NCI-H1694 (cell line): ENCODE data around the gene CALHM3.

Experiments used
- DNase-seq: peaks from one replicate; lab custom pipeline; 2025; lab: John Stamatoyannopoulos, UW

CALHM3 gene

DNA sequence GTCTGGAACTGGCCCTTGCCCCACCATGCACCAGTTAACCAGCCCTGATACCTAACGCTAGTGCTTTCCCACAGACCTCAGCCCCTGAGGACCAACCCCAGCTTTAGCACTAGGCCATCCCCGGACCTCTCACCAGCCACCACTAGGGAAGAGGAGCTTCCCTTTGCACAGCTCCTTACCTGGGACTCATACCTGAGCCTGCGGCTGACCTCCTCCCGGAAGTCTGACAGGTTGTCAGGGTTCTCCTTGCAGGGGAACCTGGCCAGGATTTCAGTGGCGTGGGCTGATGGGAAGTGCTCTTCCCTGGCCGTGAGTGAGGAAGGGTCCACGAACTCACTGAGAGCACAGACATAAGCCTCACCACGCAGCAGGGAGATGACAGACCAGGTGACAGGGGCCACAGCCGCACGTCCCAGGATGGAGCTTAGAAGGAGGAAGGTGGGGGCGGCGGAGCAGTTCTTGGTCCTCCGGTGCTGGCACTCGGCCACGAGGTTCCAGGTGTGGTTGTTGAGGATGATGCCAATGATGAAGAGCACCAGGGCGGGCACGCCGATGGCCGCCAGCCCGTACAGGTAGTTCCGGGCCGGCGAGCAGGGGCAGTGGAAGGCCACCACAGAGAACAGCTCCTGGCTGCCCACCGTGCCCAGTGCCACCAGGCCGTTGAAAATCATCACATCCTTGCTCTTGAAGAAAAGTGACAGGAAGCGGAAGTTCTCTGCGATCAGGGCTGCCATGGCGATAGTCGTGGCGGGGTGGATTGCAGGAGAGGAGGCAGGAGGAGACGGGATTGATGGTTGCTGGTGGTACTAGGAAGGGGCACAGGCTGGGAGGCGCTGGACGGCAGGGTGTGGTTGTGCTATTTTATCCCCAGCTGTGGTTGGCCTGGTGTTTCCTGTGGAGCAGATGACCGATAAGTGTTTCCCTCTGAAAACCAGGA, 29.6 kb downstream of the CALHM3 start:
- no peak for DNase-seq

DNA sequence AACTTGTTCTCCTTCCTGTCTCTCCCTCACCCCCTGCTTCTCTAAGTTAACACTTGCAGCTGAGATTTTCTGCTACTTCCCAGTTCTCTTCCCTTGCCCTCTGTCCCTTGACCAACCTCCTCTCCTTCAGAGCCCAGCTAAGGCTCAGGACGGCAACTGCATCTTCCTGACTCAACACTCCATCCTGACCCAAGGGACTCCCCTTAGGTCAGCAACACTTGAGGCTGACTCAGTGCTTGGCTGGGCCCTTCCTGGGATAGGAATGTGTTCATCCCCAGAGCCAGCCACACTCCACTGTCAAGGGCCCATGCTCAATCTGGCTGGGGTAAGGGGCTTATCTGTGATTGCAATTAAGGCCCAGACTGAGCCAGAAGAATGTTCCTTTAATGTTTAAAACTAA, 30.3 kb downstream of the CALHM3 start:
- DNase-seq: no peak

DNA sequence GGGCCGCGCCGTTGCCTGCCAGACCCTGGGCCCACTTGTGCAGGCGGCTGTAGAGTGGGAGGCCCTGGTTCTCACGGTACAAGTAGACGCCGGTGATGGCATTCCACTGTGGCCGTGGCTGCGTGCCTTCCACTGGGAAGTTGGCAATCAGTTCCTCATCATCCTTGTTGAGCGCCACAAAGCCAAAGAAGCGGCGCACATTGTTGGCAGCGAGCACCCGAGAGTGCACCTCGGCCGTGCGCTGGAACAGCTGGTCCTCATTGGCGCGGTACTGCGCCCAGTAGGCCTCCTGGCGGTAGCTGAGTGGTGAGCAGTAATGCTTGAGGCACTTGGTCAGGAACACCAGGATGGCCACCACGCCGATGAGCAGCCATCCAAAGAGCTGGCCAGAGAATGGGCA, 31.9 kb downstream of the CALHM3 start:
- DNase-seq: no peak

DNA sequence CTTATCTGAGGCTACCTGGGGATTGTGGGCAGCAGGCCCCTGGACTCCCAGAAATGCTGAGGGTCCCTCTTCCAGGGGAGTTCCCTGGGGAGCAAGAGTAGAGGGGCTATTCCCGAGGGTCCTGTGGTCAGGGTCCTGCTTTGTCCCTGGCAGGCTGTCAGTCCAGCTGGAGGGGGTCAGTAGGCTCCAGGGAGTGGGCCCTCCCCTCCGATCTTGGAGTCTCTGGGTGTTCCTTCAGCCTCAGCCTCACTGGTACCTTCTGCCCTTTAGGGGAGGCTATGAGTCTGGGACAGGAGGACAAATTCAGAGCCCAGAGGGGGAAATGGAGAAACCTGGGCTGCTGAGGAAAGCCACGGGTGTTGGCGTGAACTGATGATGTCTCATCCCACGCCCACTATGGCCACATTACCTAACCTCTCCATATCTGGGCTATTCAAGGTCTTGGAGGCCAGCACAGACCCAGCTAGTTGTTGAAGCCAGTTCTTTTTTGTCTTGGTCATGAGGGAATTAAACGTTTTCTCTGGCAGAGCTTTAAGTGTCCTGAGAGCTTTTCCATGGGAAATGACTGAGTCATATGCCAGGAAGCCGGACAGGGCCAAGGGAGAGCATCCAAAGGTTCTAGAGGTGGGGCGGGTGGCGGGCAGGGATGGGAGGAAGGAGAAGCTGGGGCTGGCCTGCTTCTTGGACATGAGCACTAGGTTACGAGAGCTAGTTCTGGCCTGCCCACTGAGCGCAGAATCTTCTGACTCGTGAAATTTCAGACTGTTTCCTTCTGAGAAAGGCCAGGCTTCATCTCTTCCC, 33.1 kb downstream of the CALHM3 start:
- no peak for DNase-seq

DNA sequence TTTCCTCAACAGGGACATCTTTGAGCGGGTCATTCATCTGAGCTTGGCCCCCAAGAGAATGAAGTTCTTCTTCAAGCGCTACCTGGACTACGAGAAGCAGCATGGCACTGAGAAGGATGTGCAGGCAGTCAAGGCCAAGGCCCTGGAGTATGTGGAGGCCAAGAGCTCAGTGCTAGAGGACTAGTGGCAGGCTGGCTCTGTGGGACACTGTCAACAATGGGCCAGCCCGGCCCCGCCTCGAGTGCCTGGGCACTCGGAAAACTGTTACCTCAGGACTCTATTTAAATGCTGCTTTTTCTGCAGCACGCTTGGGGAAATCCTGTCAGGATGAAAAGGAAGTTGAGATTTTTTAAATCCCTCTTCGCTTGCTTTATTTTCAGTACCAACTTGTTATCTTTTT, 33.7 kb downstream of the CALHM3 start:
- DNase-seq: no peak

DNA sequence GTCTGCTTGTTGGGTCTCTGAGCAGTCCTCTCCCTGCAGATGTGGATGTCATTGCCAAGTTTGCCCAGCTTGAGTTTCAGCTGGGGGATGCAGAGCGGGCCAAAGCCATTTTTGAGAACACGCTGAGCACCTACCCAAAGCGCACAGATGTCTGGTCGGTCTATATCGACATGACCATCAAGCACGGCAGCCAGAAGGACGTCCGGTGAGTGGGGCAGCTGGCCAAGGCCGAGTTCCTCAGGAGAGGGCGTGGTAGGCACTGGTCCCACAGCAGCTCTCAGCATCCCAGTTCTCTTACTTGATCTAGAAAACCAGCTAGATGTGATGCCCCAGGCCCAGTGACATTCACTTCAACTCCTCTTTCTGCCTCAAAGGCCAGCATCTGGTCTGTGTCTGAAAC, 34.6 kb downstream of the CALHM3 start:
- no peak for DNase-seq

DNA sequence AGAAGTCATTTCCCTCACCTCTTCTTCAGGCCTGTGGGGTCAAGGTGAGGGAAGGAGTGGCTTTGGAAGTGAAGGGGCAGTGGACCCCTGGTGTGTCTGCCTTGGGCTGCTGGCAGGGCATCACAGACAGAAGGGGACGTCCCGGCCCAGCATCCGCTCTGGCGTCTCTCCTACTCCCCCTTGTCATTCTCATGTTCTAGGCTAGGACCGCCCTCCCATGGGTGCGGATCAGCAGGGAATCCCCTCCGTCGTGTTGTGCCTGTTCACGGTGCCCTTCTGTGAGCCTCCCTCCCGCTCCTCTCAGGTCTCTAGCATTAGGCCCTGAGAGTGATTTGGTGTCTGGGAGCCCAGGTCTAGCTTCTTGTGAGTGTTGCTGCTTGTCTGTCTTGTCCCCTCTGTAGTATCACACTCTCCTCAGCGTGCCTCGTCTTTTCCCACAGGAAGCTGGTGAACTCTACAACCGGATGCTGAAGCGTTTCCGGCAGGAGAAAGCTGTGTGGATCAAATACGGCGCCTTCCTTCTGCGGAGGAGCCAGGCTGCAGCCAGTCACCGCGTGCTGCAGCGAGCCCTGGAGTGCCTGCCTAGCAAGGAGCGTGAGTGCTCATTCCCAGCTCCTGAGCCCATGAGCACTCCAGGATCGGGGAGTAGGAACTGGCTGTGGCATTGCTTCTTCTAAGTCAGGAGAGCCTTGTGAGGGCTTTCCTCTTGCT, 35.4 kb downstream of the CALHM3 start:
- DNase-seq: no peak

DNA sequence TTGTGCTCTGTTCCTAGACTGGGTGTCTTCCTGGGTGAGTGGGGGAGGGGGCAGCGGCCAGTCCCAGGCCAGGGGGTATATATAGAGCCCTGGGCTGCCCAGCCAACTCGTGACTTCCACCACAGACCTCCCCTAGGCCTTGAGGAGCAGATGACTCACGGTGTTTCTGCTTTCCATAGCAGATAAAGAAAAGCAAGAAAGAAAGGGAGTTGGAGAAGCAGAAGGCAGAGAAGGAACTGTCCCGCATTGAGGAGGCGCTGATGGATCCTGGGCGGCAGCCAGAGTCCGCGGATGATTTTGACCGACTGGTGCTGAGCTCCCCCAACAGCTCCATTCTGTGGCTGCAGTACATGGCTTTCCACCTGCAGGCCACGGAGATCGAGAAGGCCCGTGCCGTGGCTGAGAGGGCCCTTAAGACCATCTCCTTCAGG, 37.0 kb downstream of the CALHM3 start:
- DNase-seq: no peak

DNA sequence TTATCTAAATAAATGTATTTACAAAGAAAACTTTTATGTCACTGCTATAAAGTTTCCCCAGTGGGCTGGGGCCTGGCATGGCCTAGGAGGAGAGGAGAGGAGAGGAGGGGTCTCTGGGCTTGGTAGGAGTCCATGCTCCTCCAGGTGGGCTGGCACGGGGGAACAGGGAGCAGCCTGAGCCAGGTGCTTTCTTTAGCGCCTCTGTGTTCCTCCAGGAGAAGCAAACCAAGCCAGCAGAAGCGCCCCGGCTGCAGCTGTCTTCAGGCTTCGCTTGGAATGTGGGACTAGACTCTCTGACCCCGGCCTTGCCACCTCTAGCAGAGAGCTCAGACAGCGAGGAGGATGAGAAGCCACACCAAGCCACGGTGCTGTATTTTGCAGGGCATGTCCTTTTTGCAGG, 37.4 kb downstream of the CALHM3 start:
- no peak for DNase-seq

DNA sequence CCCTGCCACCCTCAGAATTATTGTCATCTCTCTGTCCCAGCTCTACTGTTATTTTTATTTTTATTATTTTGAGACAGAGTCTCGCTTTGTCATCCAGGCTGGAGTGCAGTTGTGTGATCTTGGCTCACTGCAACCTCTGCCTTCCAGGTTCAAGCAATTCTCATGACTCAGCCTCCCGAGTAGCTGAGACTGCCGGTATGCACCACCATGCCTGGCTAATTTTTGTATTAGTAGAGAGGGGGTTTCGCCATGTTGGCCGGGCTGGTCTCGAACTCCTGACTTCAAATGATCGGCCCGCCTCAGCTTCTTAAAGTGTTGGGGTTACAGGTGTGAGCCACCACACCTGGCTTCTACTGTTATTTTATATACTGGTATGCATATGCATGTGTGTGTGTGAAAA, 37.8 kb downstream of the CALHM3 start:
- no peak for DNase-seq

DNA sequence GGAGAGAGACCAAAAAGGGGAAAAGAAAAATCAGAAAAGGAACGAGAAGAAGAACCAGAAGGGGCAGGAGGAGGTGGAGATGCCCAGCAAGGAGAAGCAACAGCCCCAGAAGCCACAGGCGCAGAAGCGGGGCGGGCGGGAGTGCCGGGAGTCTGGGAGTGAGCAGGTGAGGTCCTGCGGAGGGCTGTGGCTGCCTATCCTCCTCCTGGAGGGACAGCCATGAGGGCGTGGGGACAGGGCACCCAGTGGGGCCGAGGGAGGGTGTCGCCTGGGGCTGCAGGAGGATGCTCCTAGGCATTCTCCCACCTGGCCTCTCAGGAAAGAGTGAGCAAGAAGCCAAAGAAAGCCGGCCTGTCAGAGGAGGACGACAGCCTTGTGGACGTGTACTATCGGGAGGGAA, 38.6 kb downstream of the CALHM3 start:
- no peak for DNase-seq

DNA sequence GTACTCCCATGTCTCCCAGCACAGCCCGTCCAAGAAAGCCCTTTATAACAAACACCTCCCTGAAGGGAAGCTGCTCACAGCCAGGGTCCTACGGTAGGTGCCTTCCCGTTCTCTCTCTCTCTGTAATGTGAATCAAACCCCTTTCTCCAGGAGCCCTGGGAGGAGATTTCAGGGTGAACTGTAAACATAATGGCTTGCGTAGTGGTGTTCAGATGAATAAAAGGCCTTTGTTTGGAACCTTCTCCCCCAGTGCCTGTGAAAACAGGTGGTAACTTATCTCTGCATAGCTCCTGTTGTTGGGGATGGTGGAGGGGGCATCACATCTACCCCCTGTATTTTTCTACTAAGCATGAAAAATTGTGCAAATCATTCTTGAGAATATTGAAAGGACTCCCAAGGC, 39.3 kb downstream of the CALHM3 start:
- no peak for DNase-seq

DNA sequence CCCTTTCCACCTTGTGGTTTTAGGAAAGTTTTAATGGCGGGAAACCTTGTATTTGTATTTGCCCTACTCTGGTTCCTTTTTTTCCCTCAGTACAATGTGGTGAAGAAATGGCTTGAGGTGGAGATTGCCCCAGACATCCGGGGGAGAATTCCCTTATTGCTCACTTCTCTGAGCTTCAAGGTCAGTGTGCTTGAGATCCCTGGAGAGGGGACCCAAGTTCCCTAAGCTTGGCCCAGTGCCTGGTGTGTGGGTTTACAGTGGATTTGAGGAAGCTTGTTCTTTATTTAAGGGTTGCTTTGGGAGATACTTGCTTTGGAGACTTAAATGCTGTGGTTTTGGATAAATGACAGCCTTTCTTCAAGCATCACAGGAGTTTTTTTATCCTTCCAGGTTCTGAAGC, 45.2 kb downstream of the CALHM3 start:
- no peak for DNase-seq

DNA sequence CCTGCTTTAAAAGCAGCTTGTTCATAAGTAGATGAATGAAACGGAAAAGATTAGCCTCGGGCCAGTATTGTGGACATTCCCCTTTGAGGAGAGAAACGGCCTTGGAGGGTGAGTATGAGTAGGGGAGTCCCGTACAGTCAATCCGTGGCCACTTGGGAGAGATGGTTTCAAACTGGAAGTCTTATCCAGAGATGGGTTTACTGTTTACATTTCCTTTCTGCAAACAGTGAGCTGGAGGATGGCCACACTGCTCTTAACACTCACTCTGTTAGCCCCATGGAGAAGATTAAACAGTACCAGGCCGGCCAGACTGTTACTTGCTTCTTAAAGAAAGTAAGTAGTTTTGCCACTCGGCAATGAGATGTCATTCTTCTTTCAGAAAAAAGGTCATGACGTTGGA, 47.1 kb downstream of the CALHM3 start:
- no peak for DNase-seq

DNA sequence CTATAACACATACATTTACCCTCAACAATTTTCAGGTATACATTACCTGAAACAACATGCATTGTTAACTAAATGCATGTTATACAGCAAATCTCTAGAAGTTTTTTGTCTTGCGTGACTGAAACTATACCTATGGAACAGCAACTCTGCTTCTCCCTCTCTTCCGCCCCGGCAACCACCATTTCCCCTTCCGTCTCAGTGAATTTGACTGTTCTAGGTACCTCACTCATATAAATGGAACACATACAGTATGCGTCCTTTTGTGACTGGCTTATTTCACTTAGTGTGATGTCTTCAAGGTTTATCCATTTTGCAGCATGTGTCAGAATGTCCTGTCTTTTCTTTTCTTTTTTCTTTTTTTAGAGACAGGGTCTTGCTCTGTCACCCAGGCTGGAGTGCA, 49.4 kb downstream of the CALHM3 start:
- no peak for DNase-seq

DNA sequence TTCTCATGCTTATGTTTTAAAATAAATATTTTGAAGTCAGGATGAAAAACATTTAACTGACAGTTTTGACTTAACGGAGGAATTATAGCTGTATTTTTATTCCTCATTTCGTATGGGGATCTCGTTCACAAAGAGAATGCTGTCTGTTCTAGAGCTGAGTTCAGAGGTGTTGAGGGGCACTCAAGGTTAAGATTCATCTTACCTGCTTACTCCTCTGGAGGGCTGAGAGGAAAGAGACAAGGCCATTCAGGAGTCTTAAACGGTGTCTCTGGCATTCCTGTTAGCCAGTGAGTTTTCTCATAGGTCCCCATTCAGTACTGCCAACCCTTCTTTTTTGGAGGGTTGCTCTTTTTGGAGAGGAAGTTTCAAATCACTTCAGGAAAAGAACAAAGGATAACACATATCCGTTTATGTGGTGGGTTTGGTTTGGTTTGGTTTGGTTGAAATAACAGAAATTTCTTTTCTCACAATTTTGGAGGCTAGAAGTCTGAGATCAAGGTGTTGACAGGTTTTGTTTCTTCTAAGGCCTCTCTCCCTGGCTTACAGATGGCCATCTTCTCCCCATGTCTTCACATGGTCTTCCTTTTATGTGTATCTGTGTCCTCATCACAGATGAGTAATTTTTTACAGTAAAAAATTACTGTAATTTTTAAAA, 49.9 kb downstream of the CALHM3 start:
- DNase-seq: no peak

DNA sequence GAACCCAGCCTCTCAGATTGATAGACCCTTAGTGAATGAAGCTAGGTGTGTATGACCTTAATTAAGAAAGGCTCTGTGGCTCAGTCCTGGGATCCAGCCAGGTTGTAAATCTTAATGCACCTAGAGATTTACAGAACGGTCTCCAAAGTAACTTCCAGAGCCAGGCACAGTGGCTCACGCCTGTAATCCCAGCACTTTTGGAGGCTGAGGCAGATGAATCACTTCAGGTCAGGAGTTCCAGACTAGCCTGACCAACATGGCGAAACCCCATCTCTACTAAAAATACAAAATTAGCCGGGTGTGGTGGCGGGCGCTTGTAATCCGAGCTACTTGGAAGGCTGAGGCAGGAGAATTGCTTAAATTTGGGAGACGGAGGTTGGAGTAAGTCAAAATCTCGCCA, 51.2 kb downstream of the CALHM3 start:
- no peak for DNase-seq

DNA sequence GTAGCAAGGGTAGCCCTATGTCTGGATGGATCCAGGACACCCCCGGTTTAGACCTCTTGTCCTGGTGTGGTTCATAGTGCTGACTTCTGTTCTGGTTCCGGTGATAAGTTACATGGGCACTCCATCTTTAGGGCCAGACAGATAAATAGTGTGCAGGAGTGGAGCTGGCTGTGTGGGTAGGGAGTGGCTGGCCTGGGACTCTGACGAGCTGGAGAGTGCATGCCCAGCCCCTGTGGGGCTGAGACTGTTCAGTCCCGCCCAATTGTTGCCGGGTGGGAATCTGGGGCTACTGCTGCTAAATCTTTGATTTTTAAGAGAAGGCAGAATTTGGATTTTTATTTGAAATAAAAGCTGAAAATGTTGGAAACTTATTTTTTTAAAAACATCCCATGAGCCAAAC, 55.3 kb downstream of the CALHM3 start:
- no peak for DNase-seq
